Measurements from ENCODE around the gene RAD1. TPM values are rescaled to one million over a fixed set of nuclear protein-coding genes. Genes with fewer than 3 reads are reported as not detected.
"Not testable (repeated sequence)": the region's sequence is repeated elsewhere in the genome, so short reads cannot be mapped to it uniquely, and the experiment has no call there.

The RAD1 gene
- total RNA-seq (2014; rRNA removed; shearing (Covaris generic)) = 33.4 and 127 TPM in 2 replicates

- DNase-seq (ENCODE audit: low read depth) = peak; percentile 98
These were observed at the start of gene RAD1, which contains the start of gene BRIX1 for GRCh38 chr5:34915139-34915855. TSS of gene RAD1 (minus strand) at chr5:34915504. CDS start at chr5:34914892, 612 bp downstream. TSS of gene BRIX1 (plus strand) at chr5:34915711. CDS start at chr5:34915739, 28 bp downstream.

GRCh38 chr5:34959323-34959722 is 44.0 kb upstream of the RAD1 start:
- DNase-seq (ENCODE audit: low read depth) = no peak

GRCh38 chr5:34957857-34958690 is 42.8 kb upstream of the RAD1 start:
- DNase-seq (ENCODE audit: low read depth) = no peak

GRCh38 chr5:34957321-34957720 is 42.0 kb upstream of the RAD1 start:
- no peak for DNase-seq (ENCODE audit: low read depth)

- no peak for DNase-seq (ENCODE audit: low read depth)
These were observed 29.2 kb upstream of the RAD1 start for GRCh38 chr5:34944460-34945047.

GRCh38 chr5:34944044-34944443 is 28.7 kb upstream of the RAD1 start:
- DNase-seq (ENCODE audit: low read depth) = no peak

GRCh38 chr5:34941936-34942335 is 26.6 kb upstream of the RAD1 start:
- DNase-seq (ENCODE audit: low read depth) = no peak

- DNase-seq (ENCODE audit: low read depth) = no peak
These were observed 17.6 kb upstream of the RAD1 start for GRCh38 chr5:34932947-34933346.

GRCh38 chr5:34930870-34931269 is 15.6 kb upstream of the RAD1 start:
- no peak for DNase-seq (ENCODE audit: low read depth)

- DNase-seq (ENCODE audit: low read depth) = peak; percentile 8
These were observed 15.1 kb upstream of the RAD1 start for GRCh38 chr5:34930462-34930844.

- DNase-seq (ENCODE audit: low read depth) = peak; percentile 83
These were observed 14.6 kb upstream of the RAD1 start for GRCh38 chr5:34929720-34930461.

GRCh38 chr5:34929134-34929719 is 13.9 kb upstream of the RAD1 start, which contains the start of gene DNAJC21:
TSS of gene DNAJC21 (plus strand) at chr5:34929559. CDS start at chr5:34929820, 261 bp downstream.
- DNase-seq (ENCODE audit: low read depth) = peak; percentile 99

- DNase-seq (ENCODE audit: low read depth) = no peak
These were observed 13.0 kb upstream of the RAD1 start for GRCh38 chr5:34928267-34928666.

GRCh38 chr5:34927785-34928184 is 12.5 kb upstream of the RAD1 start:
- DNase-seq (ENCODE audit: low read depth) = no peak

- DNase-seq (ENCODE audit: low read depth) = no peak
These were observed 11.1 kb upstream of the RAD1 start for GRCh38 chr5:34926318-34926888.

GRCh38 chr5:34924462-34924765 is 9.1 kb upstream of the RAD1 start:
- no peak for DNase-seq (ENCODE audit: low read depth)

- DNase-seq (ENCODE audit: low read depth) = peak; percentile 83
These were observed 8.6 kb upstream of the RAD1 start for GRCh38 chr5:34923694-34924461.

- DNase-seq (ENCODE audit: low read depth) = not testable (repeated sequence)
These were observed 8.0 kb upstream of the RAD1 start for GRCh38 chr5:34923256-34923655.

- DNase-seq (ENCODE audit: low read depth) = no peak
These were observed 3.8 kb upstream of the RAD1 start for GRCh38 chr5:34919077-34919476.

GRCh38 chr5:34918025-34918424 is 2.7 kb upstream of the RAD1 start:
- DNase-seq (ENCODE audit: low read depth) = no peak

All from Daoy (cell line).